ENCODE data around the gene STRADB.

DNA sequence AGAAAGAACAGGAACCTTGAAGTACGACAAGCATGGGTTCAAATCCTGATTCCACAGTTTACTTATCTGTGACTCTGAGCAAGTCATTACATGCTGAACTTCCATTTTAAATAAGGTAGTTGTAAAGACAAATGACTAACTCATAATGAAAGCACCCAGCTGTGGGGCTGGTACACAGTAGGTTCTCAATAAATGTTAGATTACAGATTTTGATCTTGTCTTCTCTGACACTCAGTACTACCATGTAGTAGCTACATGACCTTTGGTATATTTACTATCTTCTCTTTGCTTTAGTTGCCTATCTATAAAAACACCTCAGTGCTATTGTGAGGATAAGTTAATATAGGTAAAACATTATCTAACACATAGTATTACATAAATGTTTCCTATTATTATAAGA, 3.5 kb upstream of the STRADB start:
- TF ChIP-seq, protein P1, sequence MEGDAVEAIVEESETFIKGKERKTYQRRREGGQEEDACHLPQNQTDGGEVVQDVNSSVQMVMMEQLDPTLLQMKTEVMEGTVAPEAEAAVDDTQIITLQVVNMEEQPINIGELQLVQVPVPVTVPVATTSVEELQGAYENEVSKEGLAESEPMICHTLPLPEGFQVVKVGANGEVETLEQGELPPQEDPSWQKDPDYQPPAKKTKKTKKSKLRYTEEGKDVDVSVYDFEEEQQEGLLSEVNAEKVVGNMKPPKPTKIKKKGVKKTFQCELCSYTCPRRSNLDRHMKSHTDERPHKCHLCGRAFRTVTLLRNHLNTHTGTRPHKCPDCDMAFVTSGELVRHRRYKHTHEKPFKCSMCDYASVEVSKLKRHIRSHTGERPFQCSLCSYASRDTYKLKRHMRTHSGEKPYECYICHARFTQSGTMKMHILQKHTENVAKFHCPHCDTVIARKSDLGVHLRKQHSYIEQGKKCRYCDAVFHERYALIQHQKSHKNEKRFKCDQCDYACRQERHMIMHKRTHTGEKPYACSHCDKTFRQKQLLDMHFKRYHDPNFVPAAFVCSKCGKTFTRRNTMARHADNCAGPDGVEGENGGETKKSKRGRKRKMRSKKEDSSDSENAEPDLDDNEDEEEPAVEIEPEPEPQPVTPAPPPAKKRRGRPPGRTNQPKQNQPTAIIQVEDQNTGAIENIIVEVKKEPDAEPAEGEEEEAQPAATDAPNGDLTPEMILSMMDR (tag by site-specific recombination; IDR thresholded peaks at IDR 0.05), result no peak
- TF ChIP-seq HOXD13 (CRISPR knock-in tag; IDR thresholded peaks at IDR 0.05; ENCODE audit: borderline replicate concordance) (no peak), YY1 (tag by site-specific recombination; IDR thresholded peaks at IDR 0.05) (no peak), ZNF274 (IDR thresholded peaks at IDR 0.05; ENCODE audit: low read length) (no peak), ZNF274 (tag by site-specific recombination; IDR thresholded peaks at IDR 0.05; ENCODE audit: borderline replicate concordance) (no peak)
- TF ChIP-seq, protein P2, sequence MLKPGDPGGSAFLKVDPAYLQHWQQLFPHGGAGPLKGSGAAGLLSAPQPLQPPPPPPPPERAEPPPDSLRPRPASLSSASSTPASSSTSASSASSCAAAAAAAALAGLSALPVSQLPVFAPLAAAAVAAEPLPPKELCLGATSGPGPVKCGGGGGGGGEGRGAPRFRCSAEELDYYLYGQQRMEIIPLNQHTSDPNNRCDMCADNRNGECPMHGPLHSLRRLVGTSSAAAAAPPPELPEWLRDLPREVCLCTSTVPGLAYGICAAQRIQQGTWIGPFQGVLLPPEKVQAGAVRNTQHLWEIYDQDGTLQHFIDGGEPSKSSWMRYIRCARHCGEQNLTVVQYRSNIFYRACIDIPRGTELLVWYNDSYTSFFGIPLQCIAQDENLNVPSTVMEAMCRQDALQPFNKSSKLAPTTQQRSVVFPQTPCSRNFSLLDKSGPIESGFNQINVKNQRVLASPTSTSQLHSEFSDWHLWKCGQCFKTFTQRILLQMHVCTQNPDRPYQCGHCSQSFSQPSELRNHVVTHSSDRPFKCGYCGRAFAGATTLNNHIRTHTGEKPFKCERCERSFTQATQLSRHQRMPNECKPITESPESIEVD (tag by site-specific recombination; IDR thresholded peaks at IDR 0.05), result no peak
- TF ChIP-seq, protein P3, sequence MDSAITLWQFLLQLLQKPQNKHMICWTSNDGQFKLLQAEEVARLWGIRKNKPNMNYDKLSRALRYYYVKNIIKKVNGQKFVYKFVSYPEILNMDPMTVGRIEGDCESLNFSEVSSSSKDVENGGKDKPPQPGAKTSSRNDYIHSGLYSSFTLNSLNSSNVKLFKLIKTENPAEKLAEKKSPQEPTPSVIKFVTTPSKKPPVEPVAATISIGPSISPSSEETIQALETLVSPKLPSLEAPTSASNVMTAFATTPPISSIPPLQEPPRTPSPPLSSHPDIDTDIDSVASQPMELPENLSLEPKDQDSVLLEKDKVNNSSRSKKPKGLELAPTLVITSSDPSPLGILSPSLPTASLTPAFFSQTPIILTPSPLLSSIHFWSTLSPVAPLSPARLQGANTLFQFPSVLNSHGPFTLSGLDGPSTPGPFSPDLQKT (IDR thresholded peaks at IDR 0.05; ENCODE audit: borderline replicate concordance, low read depth, low read length), result no peak
